SK-N-SH (cell line): Measurements from ENCODE around the gene CEACAM4.

Experiments
- CTCF ChIP-seq: fragments of 200-600 bp; sonication (generic); IDR thresholded peaks from 2 replicates; pipeline ENCODE4 v1.6.1; 2017; ENCODE audit warnings: antibody characterized with exemption, mild to moderate bottlenecking, moderate library complexity
- IRF3 ChIP-seq: fragments of 150-350 bp; IDR thresholded peaks from 2 replicates; pipeline ENCODE4 v1.6.1; 2016; ENCODE audit warnings: mild to moderate bottlenecking, low read depth, low read length
- YY1 ChIP-seq: IDR thresholded peaks from 2 replicates; pipeline ENCODE4 v1.4.0; 2012; ENCODE audit warnings: low read depth, mild to moderate bottlenecking

- TF ChIP-seq IRF3 = no peak
- TF ChIP-seq CTCF = no peak
- no peak for TF ChIP-seq YY1
Observed at GRCh38 chr19:41637484-41637883, 10.6 kb upstream of the CEACAM4 start.
